ENCODE data around the gene ZNF213. TPM values are rescaled to one million over a fixed set of nuclear protein-coding genes. Genes with fewer than 3 reads are reported as not detected.
A peak's percentile ranks its signal among the peaks of the same experiment; 100 is the strongest.

The ZNF213 gene
- total RNA-seq, 2 experiments from 2014 or later = 6.1 to 7.5 TPM

GRCh38 chr16:3120435-3120834 lies 14.4 kb upstream of the ZNF213 start:
- intact Hi-C loops (cut with micrococcal nuclease) = no loop called here
- Mint-ChIP-seq H3K27me3 (no peaks in the 10 kb centered on the region), H3K36me3 (ENCODE audit: low read depth) (peaks cover 6% of the 10 kb centered on the region), H3K9me3 (no peaks in the 10 kb centered on the region), H3K4me3 (no peak overlapping the region), H3K4me1 (ENCODE audit: low read depth) (peaks cover 12% of the 10 kb centered on the region), H3K27ac (no peak overlapping the region)
- TF ChIP-seq, protein P1, sequence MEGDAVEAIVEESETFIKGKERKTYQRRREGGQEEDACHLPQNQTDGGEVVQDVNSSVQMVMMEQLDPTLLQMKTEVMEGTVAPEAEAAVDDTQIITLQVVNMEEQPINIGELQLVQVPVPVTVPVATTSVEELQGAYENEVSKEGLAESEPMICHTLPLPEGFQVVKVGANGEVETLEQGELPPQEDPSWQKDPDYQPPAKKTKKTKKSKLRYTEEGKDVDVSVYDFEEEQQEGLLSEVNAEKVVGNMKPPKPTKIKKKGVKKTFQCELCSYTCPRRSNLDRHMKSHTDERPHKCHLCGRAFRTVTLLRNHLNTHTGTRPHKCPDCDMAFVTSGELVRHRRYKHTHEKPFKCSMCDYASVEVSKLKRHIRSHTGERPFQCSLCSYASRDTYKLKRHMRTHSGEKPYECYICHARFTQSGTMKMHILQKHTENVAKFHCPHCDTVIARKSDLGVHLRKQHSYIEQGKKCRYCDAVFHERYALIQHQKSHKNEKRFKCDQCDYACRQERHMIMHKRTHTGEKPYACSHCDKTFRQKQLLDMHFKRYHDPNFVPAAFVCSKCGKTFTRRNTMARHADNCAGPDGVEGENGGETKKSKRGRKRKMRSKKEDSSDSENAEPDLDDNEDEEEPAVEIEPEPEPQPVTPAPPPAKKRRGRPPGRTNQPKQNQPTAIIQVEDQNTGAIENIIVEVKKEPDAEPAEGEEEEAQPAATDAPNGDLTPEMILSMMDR (IDR thresholded peaks at IDR 0.05) = no peak
- no peak for DNase-seq
- ATAC-seq = no peak
- CTCF ChIA-PET = interaction anchor here (0.6 to 1.5 kb wide), 4 partner anchors 9 to 92 kb away, joined by 3 to 5 read pairs (median 4); no protein-coding TSS in a partner anchor
- POLR2A ChIA-PET = no interaction called here

DNA sequence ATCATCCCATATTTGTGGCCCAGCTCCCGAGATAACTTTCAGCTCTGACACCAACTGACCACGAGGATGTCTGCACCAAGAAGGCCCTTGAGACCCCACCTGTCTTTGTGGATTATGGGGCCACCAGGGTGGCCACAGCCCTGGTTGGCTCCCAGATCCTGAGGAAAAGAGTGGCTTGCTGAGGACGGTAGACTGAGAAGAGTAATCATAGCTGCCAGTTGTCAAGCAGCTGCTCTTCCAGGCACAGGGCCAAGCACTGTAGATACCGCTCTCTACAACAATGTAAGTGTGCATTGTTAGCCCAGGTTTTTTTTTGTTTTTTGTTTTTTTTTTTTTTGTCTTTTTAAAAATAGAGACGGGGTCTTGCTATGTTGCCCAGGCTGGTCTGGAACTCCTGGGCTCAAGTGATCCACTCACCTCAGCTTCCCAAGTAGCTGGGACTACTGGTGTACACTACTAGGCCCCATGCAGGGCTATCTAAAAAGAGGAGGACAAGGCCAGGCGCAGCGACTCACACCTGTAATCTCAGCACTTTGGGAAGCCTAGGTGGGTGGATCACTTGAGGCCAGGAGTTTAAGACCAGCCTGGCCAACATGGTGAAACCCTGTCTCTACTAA lies 12.9 kb upstream of the ZNF213 start:
- H3K27ac Mint-ChIP-seq = no peak overlapping the region
- ChIA-PET POLR2A (interaction anchor here (0.9 to 1.1 kb wide), 3 partner anchors 12 to 29 kb away, joined by 3 to 6 read pairs (median 4); partner anchors contain the start of gene ZNF213), CTCF (interaction anchor here (0.7 to 2.1 kb wide), 11 partner anchors 10 to 94 kb away, joined by 3 to 14 read pairs (median 4); partner anchors contain the start of gene ZNF213)
- no peak for DNase-seq
- intact Hi-C loops (cut with micrococcal nuclease) = no loop called here
- TF ChIP-seq, protein P1 (IDR thresholded peaks at IDR 0.05) = no peak
- H3K9me3 Mint-ChIP-seq = no peaks in the 10 kb centered on the region
- peaks cover 14% of the 10 kb centered on the region for H3K36me3 Mint-ChIP-seq (ENCODE audit: low read depth)
- H3K4me1 Mint-ChIP-seq (ENCODE audit: low read depth) = peaks cover 21% of the 10 kb centered on the region
- H3K27me3 Mint-ChIP-seq = no peaks in the 10 kb centered on the region
- no peak for ATAC-seq
- no peak overlapping the region for H3K4me3 Mint-ChIP-seq

DNA sequence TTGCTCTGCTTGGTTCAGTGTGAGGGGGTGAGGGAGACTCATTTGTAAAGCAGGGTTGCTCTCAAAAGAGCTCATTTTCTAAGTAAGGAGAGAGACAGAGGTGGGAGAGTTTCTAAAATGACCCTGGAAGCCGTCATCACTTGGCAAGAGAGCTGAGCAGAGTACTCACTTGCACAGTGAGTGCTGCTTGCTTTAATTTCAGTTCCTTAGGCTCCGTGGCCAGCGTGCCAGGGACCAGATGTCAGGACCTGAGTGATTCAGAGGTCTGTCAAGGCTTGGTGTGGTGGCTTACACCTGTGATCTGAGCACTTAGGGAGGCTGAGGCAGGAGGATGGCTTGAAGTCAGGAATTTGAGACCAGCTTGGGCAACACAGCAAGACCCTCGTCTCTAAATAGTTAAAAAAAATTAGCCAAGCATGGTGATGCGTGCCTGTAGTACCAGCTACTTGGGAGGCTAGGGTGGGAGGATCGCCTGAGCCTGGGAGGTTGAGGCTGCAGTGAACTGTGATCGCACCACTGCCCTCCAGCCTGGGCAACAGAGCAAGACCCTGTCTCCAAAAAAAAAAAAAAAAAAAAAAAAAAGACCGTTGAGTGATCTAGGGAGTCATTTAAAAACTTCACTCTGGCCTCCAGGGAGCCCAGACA lies 11.8 kb upstream of the ZNF213 start:
- no peaks in the 10 kb centered on the region for H3K27me3 Mint-ChIP-seq
- TF ChIP-seq, protein P1 (IDR thresholded peaks at IDR 0.05) = no peak
- peak overlapping the region; percentile 98 for H3K4me3 Mint-ChIP-seq
- no peak for DNase-seq
- intact Hi-C loops (cut with micrococcal nuclease) = no loop called here
- H3K27ac Mint-ChIP-seq = peak overlapping the region; percentile 80
- CTCF ChIA-PET = interaction anchor here (0.9 to 2.1 kb wide), 9 partner anchors 8 to 95 kb away, joined by 3 to 14 read pairs (median 4); no protein-coding TSS in a partner anchor
- peaks cover 24% of the 10 kb centered on the region for H3K36me3 Mint-ChIP-seq (ENCODE audit: low read depth)
- peaks cover 28% of the 10 kb centered on the region for H3K4me1 Mint-ChIP-seq (ENCODE audit: low read depth)
- H3K9me3 Mint-ChIP-seq = no peaks in the 10 kb centered on the region
- POLR2A ChIA-PET = interaction anchor here (0.7 to 1.1 kb wide), 3 partner anchors 11 to 92 kb away, joined by 3 to 6 read pairs (median 4); partner anchors contain the start of gene ZNF213
- no peak for ATAC-seq

GRCh38 chr16:3123986-3124886 lies 10.6 kb upstream of the ZNF213 start:
- ChIA-PET CTCF (interaction anchor here (0.9 to 11.8 kb wide), 4 partner anchors 20 to 95 kb away, joined by 3 to 376 read pairs (median 146); partner anchors contain the start of genes IL32, ZNF205 and ZSCAN10), POLR2A (interaction anchor here (0.6 to 2.4 kb wide), 11 partner anchors 8 to 95 kb away, joined by 3 to 5 read pairs (median 3); partner anchors contain the start of genes IL32 and ZSCAN10)
- intact Hi-C loops (cut with micrococcal nuclease) = no loop called here
- DNase-seq (peak; percentile 99), ATAC-seq (peak; percentile 92)
- Mint-ChIP-seq H3K9me3 (no peaks in the 10 kb centered on the region), H3K4me1 (ENCODE audit: low read depth) (peaks cover 37% of the 10 kb centered on the region), H3K27ac (peak overlapping the region; percentile 94), H3K27me3 (no peaks in the 10 kb centered on the region), H3K36me3 (ENCODE audit: low read depth) (peaks cover 24% of the 10 kb centered on the region), H3K4me3 (peak overlapping the region; percentile 98)
- TF ChIP-seq, protein P1 (IDR thresholded peaks at IDR 0.05) = peak; percentile 52

All from activated CD8-positive, alpha-beta T cell treated with anti-CD3 and anti-CD28 coated beads for 36 hours (primary cell).